ENCODE results near the gene CASQ2.

Gene CASQ2

DNA sequence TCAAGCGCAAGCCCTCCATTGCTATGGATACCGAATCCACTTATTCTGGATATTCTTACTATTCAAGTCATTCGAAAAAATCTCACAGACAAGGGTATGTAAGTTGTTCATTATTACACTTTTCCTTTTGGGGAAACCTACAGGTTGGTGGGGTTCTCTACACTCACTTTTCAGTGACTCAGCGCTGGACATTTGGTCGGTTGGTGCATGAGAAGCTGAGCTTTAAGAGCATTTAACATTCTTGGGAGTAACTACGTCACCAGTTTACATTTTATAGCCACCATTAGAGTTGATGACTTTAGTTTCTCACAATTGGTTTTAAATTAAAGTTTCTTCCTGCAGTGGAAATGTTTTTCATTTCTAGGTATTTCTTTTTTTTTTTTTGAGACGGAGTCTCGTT lies 117.1 kb downstream of the CASQ2 start:
- Histone ChIP-seq H3K36me3 (no peaks in the 10 kb centered on the region), H3K4me1 (ENCODE audit: control insufficient read depth in 1 of 2, insufficient read depth in 1 of 2, low read depth in 1 of 2, low read length in 1 of 2) (no peaks in the 10 kb centered on the region), H3K4me3 (ENCODE audit: low read depth in 1 of 2, low read length in 1 of 2) (no peak overlapping the region), H3K27ac (no peak overlapping the region), H3K27me3 (peaks cover 19% of the 10 kb centered on the region), H3K9me3 (no peaks in the 10 kb centered on the region)
- TF ChIP-seq, protein P1, sequence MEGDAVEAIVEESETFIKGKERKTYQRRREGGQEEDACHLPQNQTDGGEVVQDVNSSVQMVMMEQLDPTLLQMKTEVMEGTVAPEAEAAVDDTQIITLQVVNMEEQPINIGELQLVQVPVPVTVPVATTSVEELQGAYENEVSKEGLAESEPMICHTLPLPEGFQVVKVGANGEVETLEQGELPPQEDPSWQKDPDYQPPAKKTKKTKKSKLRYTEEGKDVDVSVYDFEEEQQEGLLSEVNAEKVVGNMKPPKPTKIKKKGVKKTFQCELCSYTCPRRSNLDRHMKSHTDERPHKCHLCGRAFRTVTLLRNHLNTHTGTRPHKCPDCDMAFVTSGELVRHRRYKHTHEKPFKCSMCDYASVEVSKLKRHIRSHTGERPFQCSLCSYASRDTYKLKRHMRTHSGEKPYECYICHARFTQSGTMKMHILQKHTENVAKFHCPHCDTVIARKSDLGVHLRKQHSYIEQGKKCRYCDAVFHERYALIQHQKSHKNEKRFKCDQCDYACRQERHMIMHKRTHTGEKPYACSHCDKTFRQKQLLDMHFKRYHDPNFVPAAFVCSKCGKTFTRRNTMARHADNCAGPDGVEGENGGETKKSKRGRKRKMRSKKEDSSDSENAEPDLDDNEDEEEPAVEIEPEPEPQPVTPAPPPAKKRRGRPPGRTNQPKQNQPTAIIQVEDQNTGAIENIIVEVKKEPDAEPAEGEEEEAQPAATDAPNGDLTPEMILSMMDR (IDR thresholded peaks at IDR 0.05): no peak

DNA sequence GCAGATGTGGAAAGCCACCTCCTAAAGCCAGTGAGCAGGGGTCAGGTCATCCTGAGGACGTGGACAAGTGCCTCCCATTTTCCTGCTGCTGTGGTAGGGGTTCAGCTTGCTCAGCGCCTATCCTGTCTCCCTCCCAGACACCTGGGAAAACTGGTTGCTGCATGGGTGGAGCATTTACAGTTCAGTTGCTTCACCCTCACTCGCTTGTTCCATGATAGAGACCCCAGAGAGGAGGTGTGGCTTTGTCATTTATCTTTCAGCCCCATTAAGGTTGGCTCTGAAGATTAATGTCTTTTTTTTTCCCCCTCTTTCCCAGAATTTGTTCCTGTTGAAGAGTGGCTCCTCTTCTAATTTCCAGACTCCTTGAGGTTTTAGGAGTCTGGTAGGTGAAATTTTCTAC lies 117.6 kb downstream of the CASQ2 start:
- no peak overlapping the region for H3K27ac ChIP-seq

More for the DNA sequence above, 117.6 kb downstream of the CASQ2 start:
- Histone ChIP-seq H3K4me3 (ENCODE audit: low read depth in 1 of 2, low read length in 1 of 2) (no peak overlapping the region), H3K36me3 (no peaks in the 10 kb centered on the region), H3K9me3 (no peaks in the 10 kb centered on the region), H3K27me3 (peaks cover 19% of the 10 kb centered on the region), H3K4me1 (ENCODE audit: control insufficient read depth in 1 of 2, insufficient read depth in 1 of 2, low read depth in 1 of 2, low read length in 1 of 2) (no peaks in the 10 kb centered on the region)
- TF ChIP-seq, protein P1 (IDR thresholded peaks at IDR 0.05): no peak
